Measurements from ENCODE around the gene ACTG1. TPM values are rescaled to one million over a fixed set of nuclear protein-coding genes. Genes with fewer than 3 reads are reported as not detected.

The ACTG1 gene
- total and polyA plus RNA-seq, 2 of the 4 experiments (the other 2 are of a cell fraction) = 10,907 to 15,732 TPM

- Histone ChIP-seq H3K14ac (replicated peaks; ENCODE audit: low read depth, low read length) (no peak overlapping the region), H2AK5ac (ENCODE audit: low read depth, low read length) (no peak overlapping the region), H3K9ac (ENCODE audit: low read depth, low read length) (no peak overlapping the region), H4K91ac (ENCODE audit: insufficient read depth, low read depth, low read length) (no peak overlapping the region), H4K5ac (ENCODE audit: low read depth, low read length) (no peak overlapping the region), H4K8ac (ENCODE audit: low read depth in 2 of 2, low read length in 2 of 2) (no peak overlapping the region), H3K4ac (ENCODE audit: low read depth, low read length) (no peak overlapping the region), H3K23ac (ENCODE audit: low read depth, low read length) (no peak overlapping the region), H3K36me3 (ENCODE audit: control insufficient read depth, insufficient read depth, low read length) (peaks cover 26% of the 10 kb centered on the region; the same call in 1 of the 2 replicates), H3K56ac (ENCODE audit: extremely low read depth, insufficient read depth, low read length) (no peak overlapping the region), H3K27ac (ENCODE audit: insufficient read depth, low read length) (no peak overlapping the region), H3K4me2 (ENCODE audit: low read depth, low read length) (no peak overlapping the region), H2AK9ac (replicated peaks; ENCODE audit: low read depth, low read length, poor library complexity) (no peak overlapping the region), H2AFZ (replicated peaks; ENCODE audit: low read length, poor library complexity) (no peak overlapping the region), H4K20me1 (ENCODE audit: insufficient read depth, low read length) (peaks cover 7% of the 10 kb centered on the region; the same call in 1 of the 2 replicates), H3K27me3 (ENCODE audit: control insufficient read depth, insufficient read depth, low read length) (peaks cover 10% of the 10 kb centered on the region; the same call in 1 of the 2 replicates), H3K9me1 (ENCODE audit: insufficient read depth, low read length) (no peaks in the 10 kb centered on the region), H3K18ac (ENCODE audit: low read depth, low read length) (no peak overlapping the region), H2BK20ac (ENCODE audit: low read depth, low read length) (no peak overlapping the region), H2BK120ac (ENCODE audit: low read depth, low read length) (no peak overlapping the region), H3K4me3 (ENCODE audit: insufficient read depth, low read depth, low read length) (no peak overlapping the region), H3K4me1 (ENCODE audit: control insufficient read depth, insufficient read depth, low read length) (no peaks in the 10 kb centered on the region), H3K9me3 (ENCODE audit: control insufficient read depth, insufficient read depth, low read length) (no peaks in the 10 kb centered on the region), H2BK15ac (ENCODE audit: low read depth, low read length) (no peak overlapping the region), H2BK5ac (ENCODE audit: low read depth, low read length, poor library complexity, severe bottlenecking) (no peak overlapping the region), H3K79me1 (ENCODE audit: low read depth in 1 of 2, low read length in 2 of 2) (no peaks in the 10 kb centered on the region; a peak in 1 of 4 replicates)
- ChIA-PET CTCF (no interaction called here), POLR2A (ENCODE audit: unreplicated experiment) (no interaction called here)
- BruUV-seq (replicated peaks) = no TSS peak
- in situ Hi-C loops (cut with MboI; ENCODE audit: low sequenced_read_pairs) = no loop called here
- dilution Hi-C loops (cut with HindIII; ENCODE audit: low sequenced_read_pairs, unreplicated experiment) = no loop called here
- WGBS, 2 experiments (ENCODE audit: extremely low coverage in 2 of 2, insufficient read length in 1 of 2) = 91% methylated on average over 7 of the region's 26 CpGs; no CpG with 5 or more reads in 1 of the 2 experiments
- intact Hi-C loops (cut with micrococcal nuclease) = no loop called here
- DNase-seq (no peak), ATAC-seq (ENCODE audit: low read depth) (no peak)
- TF ChIP-seq CHD1 (IDR thresholded peaks at IDR 0.05; ENCODE audit: low read depth, low read length) (no peak), NFE2L2 (IDR thresholded peaks at IDR 0.05; ENCODE audit: low read depth, low read length) (no peak), POLR2A (IDR thresholded peaks at IDR 0.05; ENCODE audit: low read depth, low read length) (no peak), BHLHE40 (IDR thresholded peaks at IDR 0.05; ENCODE audit: low read depth, low read length) (no peak), RCOR1 (IDR thresholded peaks at IDR 0.05; ENCODE audit: insufficient replicate concordance, low read length) (no peak), RFX5 (IDR thresholded peaks at IDR 0.05; ENCODE audit: low read depth, low read length) (no peak), SMC3 (IDR thresholded peaks at IDR 0.05; ENCODE audit: low read depth, low read length) (no peak), FOS (IDR thresholded peaks at IDR 0.05; ENCODE audit: low read depth, low read length) (no peak), MAZ (IDR thresholded peaks at IDR 0.05; ENCODE audit: borderline replicate concordance, low read depth, low read length) (no peak), RAD21 (IDR thresholded peaks at IDR 0.05; ENCODE audit: low read length) (no peak)
- TF ChIP-seq, protein P1, sequence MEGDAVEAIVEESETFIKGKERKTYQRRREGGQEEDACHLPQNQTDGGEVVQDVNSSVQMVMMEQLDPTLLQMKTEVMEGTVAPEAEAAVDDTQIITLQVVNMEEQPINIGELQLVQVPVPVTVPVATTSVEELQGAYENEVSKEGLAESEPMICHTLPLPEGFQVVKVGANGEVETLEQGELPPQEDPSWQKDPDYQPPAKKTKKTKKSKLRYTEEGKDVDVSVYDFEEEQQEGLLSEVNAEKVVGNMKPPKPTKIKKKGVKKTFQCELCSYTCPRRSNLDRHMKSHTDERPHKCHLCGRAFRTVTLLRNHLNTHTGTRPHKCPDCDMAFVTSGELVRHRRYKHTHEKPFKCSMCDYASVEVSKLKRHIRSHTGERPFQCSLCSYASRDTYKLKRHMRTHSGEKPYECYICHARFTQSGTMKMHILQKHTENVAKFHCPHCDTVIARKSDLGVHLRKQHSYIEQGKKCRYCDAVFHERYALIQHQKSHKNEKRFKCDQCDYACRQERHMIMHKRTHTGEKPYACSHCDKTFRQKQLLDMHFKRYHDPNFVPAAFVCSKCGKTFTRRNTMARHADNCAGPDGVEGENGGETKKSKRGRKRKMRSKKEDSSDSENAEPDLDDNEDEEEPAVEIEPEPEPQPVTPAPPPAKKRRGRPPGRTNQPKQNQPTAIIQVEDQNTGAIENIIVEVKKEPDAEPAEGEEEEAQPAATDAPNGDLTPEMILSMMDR (conservative IDR thresholded peaks at IDR 0.05; ENCODE audit: low read depth, low read length) = no peak
Observed at GRCh38 chr17:81538651-81539570, 26.3 kb upstream of the ACTG1 start.
